CD4-positive, alpha-beta T cell (primary cell): ENCODE results near the gene RRP1B. TPM values are rescaled to one million over a fixed set of nuclear protein-coding genes. Genes with fewer than 3 reads are reported as not detected.

ENCODE experiments used
- ATAC-seq: fragments of 200-7000 bp; cut with Tn5 transposase; one replicate; pipeline ENCODE4 v1.10.0; 2022; ENCODE audit warnings: mild to moderate bottlenecking; ENCODE audit not compliant: poor library complexity
- CTCF ChIA-PET: fragments of 350-600 bp; sonication (Branson Sonifier 250); formaldehyde crosslinking; loops from one replicate; lab custom pipeline; 2021; ENCODE audit warnings: antibody characterized with exemption, inconsistent platforms; lab: Charles Lee
- POLR2A ChIA-PET: fragments of 350-600 bp; sonication (Branson Sonifier 250); formaldehyde crosslinking; loops from one replicate; lab custom pipeline; 2021; ENCODE audit warnings: antibody characterized with exemption, inconsistent platforms; lab: Charles Lee
- DNase-seq, 14 experiments: peaks; one replicate each; pipeline ENCODE4 v3.0.0-alpha.2; 2013 to 2020; ENCODE audit warnings: mixed read lengths in 2 of 14
- H3K27ac ChIP-seq, 2 donors: one replicate each; pipeline versions ENCODE4 v1.5.1 to v1.7.0; 2013; ENCODE audit warnings: low read length in 2 of 2, low read depth in 1 of 2, mild to moderate bottlenecking in 1 of 2
- H3K27me3 ChIP-seq, 2 experiments: 1 replicate in 1 of 2; 2 replicates in 1 of 2; pipeline versions ENCODE4 v1.6.1 to v1.7.0; 2013; ENCODE audit warnings: low read length in 2 of 2, control low read depth in 1 of 2, mild to moderate bottlenecking in 1 of 2, moderate library complexity in 1 of 2; ENCODE audit not compliant: insufficient read depth in 2 of 2, control insufficient read depth in 1 of 2
- H3K36me3 ChIP-seq: one replicate; pipeline ENCODE4 v1.6.1; 2013; ENCODE audit warnings: low read length, control low read depth; ENCODE audit not compliant: insufficient read depth
- H3K4me1 ChIP-seq: one replicate; pipeline ENCODE4 v1.6.1; 2013; ENCODE audit warnings: low read length, control low read depth; ENCODE audit not compliant: insufficient read depth
- H3K4me3 ChIP-seq: one replicate; pipeline ENCODE4 v1.5.1; 2013; ENCODE audit warnings: mild to moderate bottlenecking, low read length, moderate library complexity
- H3K9me3 ChIP-seq, 2 experiments: 1 replicate in 1 of 2; 2 replicates in 1 of 2; pipeline versions ENCODE4 v1.6.1 to v1.7.0; 2013; ENCODE audit warnings: low read length in 2 of 2, mild to moderate bottlenecking in 2 of 2, control low read depth in 1 of 2, moderate library complexity in 1 of 2; ENCODE audit not compliant: control insufficient read depth in 1 of 2, insufficient read depth in 1 of 2
- H3K27ac Mint-ChIP-seq: one replicate; pipeline ENCODE4 v1.8.0; 2020; ENCODE audit warnings: mixed read lengths
- H3K27me3 Mint-ChIP-seq: one replicate; pipeline ENCODE4 v1.8.0; 2021; ENCODE audit warnings: mixed read lengths
- H3K36me3 Mint-ChIP-seq: one replicate; pipeline ENCODE4 v1.8.0; 2021; ENCODE audit warnings: low read depth, mixed read lengths
- H3K4me1 Mint-ChIP-seq: one replicate; pipeline ENCODE4 v1.8.0; 2021; ENCODE audit warnings: low read depth, mixed read lengths
- H3K4me3 Mint-ChIP-seq: one replicate; pipeline ENCODE4 v1.8.0; 2020; ENCODE audit warnings: mild to moderate bottlenecking, mixed read lengths
- H3K9me3 Mint-ChIP-seq: one replicate; pipeline ENCODE4 v1.8.0; 2020; ENCODE audit warnings: mixed read lengths
- intact Hi-C, 2 experiments: fragments of 100-400 bp; cut with DNase I in 1 of 2; cut with micrococcal nuclease in 1 of 2; formaldehyde crosslinking; loops; one replicate each; pipeline versions ENCODE4 v1.15.1 to v1.9.0; 2023 to 2025; cut with DNase I, micrococcal nuclease
- total RNA-seq, 174 experiments: library from RNA in 2 of 174; stranded (reverse) in 2 of 174; gene quantifications; one replicate each; pipeline ENCODE4 v1.2.3 and lab custom pipeline; 2021 to 2026
- TF ChIP-seq, protein P1 (sequence below): fragments of 200-600 bp; IDR thresholded peaks from one replicate; pipeline ENCODE4 v1.8.0; 2022; ENCODE audit warnings: antibody characterized with exemption, mild to moderate bottlenecking

The RRP1B gene
- total RNA-seq, 2 experiments from 2014 or later: 18.6 to 19.2 TPM

DNA sequence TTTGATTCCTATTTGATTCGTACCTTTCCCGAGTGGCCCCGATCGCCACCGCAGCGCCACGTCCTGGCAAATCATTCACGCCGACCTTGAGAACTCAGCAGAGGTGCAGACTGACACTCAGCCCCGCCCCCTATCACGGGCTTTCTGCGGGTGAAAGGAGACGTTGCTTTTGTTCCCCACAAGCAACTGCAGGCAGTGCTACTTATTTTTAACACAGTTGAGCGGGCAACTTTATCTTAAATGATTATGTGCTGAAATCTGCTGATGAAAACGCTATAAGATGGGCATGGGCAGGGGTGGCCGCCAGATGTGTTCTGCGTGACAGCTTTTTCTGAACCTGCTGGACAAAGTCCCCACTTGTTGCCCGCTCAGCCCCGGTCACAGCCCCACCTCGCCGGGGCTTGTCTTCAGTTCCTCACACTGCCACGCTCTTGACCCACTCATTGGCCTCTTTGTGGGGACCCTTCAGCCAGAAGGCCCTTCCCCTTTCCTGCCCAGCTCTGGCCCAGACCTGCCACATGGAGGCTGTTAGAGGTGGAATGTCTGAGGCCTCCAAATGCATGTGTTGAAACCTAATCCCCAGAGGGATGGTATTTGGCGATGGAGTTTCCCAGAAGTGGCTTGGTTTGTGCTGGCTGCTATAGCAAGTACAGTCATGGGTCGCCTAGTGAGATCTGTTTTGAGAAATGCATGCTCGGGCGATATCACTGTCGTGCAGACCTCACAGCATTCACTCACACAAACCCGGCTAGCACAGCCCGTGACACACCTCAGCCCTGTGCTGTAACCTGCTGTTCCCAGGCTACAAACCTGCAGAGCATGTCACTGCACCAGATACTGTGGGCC is 43.9 kb downstream of the RRP1B start:
- Histone ChIP-seq H3K4me1 (peaks cover 29% of the 10 kb centered on the region), H3K36me3 (no peaks in the 10 kb centered on the region), H3K4me3 (no peak overlapping the region), H3K9me3 (peaks cover 0 to under 1% of the 10 kb centered on the region in 2 experiments), H3K27ac (no peak overlapping the region), H3K27me3 (no peaks in the 10 kb centered on the region)
- no peaks in the 10 kb centered on the region for H3K9me3 Mint-ChIP-seq
- ChIA-PET POLR2A (interaction anchor here (2.0 kb wide), 1 partner anchor 25 kb away, joined by 4 read pairs; no protein-coding TSS in a partner anchor), CTCF (interaction anchor here (1.4 kb wide), 1 partner anchor 86 kb away, joined by 4 read pairs; the partner anchor contains the start of gene RRP1)
- DNase-seq (peak in 7 of 14 experiments; percentile 12 to 53 (median 36)), ATAC-seq (peak; percentile 73)
- TF ChIP-seq, protein P1, sequence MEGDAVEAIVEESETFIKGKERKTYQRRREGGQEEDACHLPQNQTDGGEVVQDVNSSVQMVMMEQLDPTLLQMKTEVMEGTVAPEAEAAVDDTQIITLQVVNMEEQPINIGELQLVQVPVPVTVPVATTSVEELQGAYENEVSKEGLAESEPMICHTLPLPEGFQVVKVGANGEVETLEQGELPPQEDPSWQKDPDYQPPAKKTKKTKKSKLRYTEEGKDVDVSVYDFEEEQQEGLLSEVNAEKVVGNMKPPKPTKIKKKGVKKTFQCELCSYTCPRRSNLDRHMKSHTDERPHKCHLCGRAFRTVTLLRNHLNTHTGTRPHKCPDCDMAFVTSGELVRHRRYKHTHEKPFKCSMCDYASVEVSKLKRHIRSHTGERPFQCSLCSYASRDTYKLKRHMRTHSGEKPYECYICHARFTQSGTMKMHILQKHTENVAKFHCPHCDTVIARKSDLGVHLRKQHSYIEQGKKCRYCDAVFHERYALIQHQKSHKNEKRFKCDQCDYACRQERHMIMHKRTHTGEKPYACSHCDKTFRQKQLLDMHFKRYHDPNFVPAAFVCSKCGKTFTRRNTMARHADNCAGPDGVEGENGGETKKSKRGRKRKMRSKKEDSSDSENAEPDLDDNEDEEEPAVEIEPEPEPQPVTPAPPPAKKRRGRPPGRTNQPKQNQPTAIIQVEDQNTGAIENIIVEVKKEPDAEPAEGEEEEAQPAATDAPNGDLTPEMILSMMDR: no peak
- peaks cover 5% of the 10 kb centered on the region for H3K4me1 Mint-ChIP-seq
- no peaks in the 10 kb centered on the region for H3K36me3 Mint-ChIP-seq
- intact Hi-C loops: no loop called here
- no peaks in the 10 kb centered on the region for H3K27me3 Mint-ChIP-seq
- peak overlapping the region; percentile 72 for H3K4me3 Mint-ChIP-seq
- no peak overlapping the region for H3K27ac Mint-ChIP-seq

DNA sequence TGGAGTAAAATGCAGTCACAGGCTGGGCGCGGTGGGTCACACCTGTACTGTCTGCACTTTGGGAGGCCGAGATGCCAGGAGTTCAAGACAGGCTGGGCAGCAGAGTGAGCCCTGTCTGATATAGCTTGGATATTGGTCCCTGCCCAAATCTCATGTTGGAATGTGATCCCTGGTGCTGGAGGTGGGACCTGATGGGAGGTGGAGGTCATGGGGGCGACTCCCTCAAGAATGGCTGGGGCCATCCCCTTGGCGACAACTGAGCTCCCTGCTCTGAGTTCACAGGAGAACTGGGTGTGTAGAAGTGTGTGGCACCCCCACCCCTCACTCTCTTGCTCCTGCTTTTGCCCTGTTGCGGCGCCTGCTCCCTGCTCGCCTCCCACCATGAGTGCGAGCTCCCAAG is 48.1 kb downstream of the RRP1B start:
- peaks cover 5% of the 10 kb centered on the region for H3K4me1 Mint-ChIP-seq
- Histone ChIP-seq H3K27ac (no peak overlapping the region), H3K9me3 (no peaks in the 10 kb centered on the region), H3K27me3 (no peaks in the 10 kb centered on the region), H3K4me3 (no peak overlapping the region), H3K4me1 (peaks cover 17% of the 10 kb centered on the region), H3K36me3 (no peaks in the 10 kb centered on the region)
- intact Hi-C loops: no loop called here
- no peaks in the 10 kb centered on the region for H3K36me3 Mint-ChIP-seq
- H3K4me3 Mint-ChIP-seq: no peak overlapping the region
- ChIA-PET POLR2A (no interaction called here), CTCF (no interaction called here)
- no peaks in the 10 kb centered on the region for H3K9me3 Mint-ChIP-seq
- TF ChIP-seq, protein P1: no peak
- H3K27me3 Mint-ChIP-seq: no peaks in the 10 kb centered on the region
- no peak overlapping the region for H3K27ac Mint-ChIP-seq
- DNase-seq (no peak), ATAC-seq (no peak)

DNA sequence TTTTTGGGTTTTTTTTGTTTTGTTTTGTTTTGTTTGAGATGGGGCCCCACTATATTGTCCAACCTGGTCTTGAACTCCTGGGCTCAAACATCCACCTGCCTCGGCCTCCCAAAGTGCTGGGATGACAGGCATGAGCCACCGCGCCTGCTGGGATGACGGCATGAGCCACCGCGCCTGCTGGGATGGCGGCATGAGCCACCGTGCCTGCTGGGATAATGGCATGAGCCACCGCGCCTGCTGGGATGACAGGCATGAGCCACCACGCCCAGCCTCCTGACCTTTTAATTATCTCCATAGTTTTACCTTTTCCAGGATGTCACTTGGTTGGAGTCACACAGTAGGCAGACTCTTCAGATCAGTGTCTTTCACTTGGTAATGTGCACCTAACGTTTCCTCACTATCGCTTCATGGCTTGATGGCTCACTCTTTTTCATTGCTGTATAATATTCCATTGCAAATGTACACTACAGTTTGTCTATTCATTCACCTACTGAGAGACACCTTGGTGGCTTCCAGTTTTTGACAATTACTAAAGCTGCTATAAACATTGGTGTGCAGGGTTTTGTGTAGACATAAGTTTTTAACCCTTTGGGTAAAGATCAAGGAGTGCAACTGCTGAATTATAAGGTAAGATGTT is 49.5 kb downstream of the RRP1B start:
- Histone ChIP-seq H3K9me3 (no peaks in the 10 kb centered on the region), H3K27me3 (no peaks in the 10 kb centered on the region), H3K36me3 (no peaks in the 10 kb centered on the region), H3K4me1 (peaks cover 8% of the 10 kb centered on the region), H3K4me3 (no peak overlapping the region), H3K27ac (no peak overlapping the region)
- CTCF ChIA-PET: no interaction called here
- ATAC-seq: no peak
- POLR2A ChIA-PET: no interaction called here
- TF ChIP-seq, protein P1: no peak
- no peak for DNase-seq
- H3K4me1 Mint-ChIP-seq: no peaks in the 10 kb centered on the region
- no peak overlapping the region for H3K4me3 Mint-ChIP-seq
- no peaks in the 10 kb centered on the region for H3K9me3 Mint-ChIP-seq
- no peaks in the 10 kb centered on the region for H3K27me3 Mint-ChIP-seq
- intact Hi-C loops: no loop called here
- H3K27ac Mint-ChIP-seq: no peak overlapping the region
- H3K36me3 Mint-ChIP-seq: no peaks in the 10 kb centered on the region
